NCI-H2196 (cell line): ENCODE data around the gene SMIM17.
"Not testable (repeated sequence)": the region's sequence is repeated elsewhere in the genome, so short reads cannot be mapped to it uniquely, and the experiment has no call there.

ENCODE experiments used
- DNase-seq: peaks from one replicate; lab custom pipeline; 2025; ENCODE audit not compliant: unreplicated experiment; lab: John Stamatoyannopoulos, UW

Gene SMIM17

GRCh38 chr19:56660381-56661107, 17.6 kb downstream of the SMIM17 start:
- no peak for DNase-seq

DNA sequence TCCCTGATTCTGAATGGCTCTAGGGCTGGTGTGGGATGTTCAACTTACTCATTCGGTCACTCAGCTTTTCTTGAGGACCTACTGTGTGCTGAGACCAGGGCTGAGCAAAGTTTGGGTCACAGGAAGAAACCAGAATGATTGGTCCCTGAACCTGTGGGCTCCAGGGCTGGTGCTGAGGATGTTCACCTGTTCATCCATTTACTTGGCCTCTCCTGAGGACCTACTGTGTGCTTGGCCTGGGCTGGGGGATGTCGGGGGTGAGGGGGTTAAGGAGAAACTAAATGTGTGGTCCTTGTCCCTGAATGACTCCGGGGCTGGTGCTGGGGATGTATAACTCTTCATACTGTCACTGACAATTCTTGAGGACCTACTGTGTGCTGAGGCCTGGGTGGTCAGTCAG, 18.3 kb downstream of the SMIM17 start:
- no peak for DNase-seq

DNA sequence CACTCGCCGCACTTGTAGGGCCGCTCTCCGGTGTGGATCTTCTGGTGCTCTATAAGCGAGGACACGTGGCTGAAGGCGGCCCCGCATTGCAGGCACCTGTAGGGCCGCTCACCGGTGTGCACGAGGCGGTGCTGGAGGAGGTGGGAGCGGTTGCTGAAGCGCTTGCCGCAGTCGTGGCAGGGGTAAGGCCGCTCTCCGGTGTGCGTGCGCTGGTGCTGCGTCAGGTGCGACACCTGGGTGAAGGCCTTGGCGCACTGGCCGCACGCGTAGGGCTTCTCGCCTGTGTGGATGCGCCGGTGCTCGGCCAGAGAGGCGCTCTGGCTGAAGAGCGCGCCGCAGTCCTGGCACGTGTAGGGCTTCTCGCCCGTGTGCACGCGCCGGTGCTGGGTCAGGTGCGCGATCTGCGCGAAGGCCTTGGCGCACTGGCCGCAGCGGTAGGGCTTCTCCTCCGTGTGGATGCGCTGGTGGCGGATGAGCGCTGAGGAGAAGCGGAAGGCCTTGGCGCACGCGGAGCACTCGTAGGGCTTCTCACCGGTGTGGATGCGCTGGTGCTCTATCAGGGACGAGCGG, 21.1 kb downstream of the SMIM17 start:
- no peak for DNase-seq

DNA sequence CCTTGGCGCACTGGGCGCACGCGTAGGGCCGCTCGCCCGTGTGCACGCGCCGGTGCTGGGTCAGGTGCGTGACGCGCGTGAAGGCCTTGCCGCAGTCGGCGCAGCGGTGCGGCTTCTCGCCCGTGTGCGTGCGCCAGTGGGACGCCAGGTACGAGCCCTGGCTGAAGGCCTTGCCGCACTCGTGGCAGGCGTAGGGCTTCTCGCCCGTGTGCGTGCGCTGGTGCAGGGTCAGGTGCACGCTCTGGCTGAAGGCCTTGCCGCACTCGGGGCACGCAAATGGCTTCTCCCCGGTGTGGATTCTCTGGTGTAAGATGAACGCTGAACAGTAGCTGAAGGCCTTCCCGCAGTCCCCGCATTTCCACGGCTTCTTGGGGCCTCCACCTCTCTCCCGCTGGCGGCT, 21.6 kb downstream of the SMIM17 start:
- DNase-seq, result no peak

DNA sequence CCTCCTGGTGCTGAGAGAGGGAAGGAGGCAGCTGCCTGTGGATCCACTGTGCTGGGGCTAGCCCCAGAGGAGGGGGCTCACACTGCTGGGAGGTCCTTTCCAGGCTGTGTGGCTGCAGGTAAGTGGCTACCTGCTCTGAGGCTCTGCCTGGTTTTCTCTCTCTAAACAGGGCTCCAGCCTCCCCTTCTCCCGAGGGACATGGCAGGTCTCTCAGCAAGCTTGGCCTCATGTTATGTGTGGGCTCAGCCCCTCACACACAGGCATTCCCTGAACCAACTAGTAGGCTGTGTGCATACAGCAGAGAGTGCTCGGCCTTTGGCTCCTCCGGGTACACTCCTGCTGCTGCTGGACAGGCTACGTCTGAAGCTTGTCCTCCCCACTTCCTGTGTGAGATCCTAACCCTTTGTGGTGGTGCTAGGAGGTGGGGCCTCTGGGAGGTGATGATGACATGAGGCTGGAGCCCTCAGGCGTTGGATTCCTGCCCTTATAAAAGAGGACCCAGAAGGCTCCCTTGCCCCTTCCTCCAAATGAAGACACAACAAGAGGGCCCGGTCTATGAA, 24.4 kb downstream of the SMIM17 start:
- no peak for DNase-seq

GRCh38 chr19:56668676-56669075, 25.7 kb downstream of the SMIM17 start:
- no peak for DNase-seq

GRCh38 chr19:56670401-56670960, 27.5 kb downstream of the SMIM17 start:
- DNase-seq, result no peak

- no peak for DNase-seq
Measured at GRCh38 chr19:56670961-56671612, 28.1 kb downstream of the SMIM17 start.

DNA sequence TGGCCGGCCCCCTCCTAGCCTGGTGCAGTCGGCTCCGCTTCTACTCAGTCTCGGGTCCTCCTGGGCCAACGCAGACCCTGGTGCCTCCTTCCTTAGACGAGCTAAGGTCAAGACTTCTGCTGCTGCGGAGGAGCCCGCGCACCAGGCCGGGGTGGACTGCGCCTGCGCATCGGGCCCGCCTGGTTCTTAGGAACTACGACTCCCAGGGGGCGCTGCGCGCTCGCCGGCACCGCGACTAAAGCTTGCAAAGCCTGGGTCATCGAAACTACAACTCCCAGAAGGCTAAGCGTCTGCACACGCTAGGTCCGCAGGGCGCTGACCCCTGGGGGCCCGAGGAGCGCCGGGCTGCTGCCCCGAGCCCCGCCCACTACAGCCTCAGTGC, 28.6 kb downstream of the SMIM17 start, which contains the start of gene ZNF835:
Gene ZNF835, minus strand, starts transcription at position 145 of the 382 bp plus-strand sequence. CDS start 6,559 bp downstream, outside the sequence.
- DNase-seq, result no peak

GRCh38 chr19:56672610-56673009, 29.7 kb downstream of the SMIM17 start:
- DNase-seq, result not testable (repeated sequence)

- DNase-seq, result no peak
Measured at GRCh38 chr19:56678205-56678604, 35.2 kb downstream of the SMIM17 start.

DNA sequence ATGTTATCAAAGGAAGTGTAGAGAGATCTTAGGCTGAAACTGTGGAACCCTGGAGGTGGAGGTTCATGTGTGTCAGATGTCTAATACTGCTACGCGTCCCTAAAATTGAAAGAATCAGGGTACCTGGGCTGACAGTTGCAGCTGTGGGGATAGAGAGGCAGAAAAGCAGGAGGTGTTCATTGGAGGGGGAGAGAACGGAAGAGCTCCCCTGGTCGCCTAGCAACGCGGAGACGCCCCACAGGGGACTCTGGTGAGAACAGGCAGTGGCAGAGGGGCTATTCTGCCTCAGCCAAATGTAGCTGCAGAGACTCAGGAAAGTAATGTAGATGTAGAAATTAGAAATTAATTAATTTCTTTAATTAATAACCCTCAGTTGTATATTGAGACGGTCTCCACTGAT, 38.7 kb downstream of the SMIM17 start:
- DNase-seq, result no peak

GRCh38 chr19:56683116-56683515, 40.2 kb downstream of the SMIM17 start:
- no peak for DNase-seq

GRCh38 chr19:56687031-56687430, 44.1 kb downstream of the SMIM17 start:
- no peak for DNase-seq

DNA sequence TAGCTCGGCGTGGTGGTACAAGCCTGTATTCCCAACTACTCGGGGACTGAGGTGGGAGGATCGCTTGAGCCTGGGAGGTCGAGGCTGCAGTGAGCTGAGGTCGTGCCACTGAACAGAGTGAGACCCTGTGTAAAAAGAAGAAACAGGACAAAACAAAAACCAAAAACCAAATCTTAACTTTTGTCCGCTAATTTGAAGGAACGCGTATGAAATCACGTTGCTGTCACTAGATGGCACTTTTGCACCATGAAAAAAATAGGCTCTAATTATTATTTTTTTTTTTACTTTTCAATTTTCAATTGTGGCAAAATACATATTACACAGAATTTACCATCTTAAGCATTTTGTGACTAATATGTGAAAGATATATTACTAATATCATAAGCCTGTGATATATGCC, 46.2 kb downstream of the SMIM17 start:
- DNase-seq, result no peak

DNA sequence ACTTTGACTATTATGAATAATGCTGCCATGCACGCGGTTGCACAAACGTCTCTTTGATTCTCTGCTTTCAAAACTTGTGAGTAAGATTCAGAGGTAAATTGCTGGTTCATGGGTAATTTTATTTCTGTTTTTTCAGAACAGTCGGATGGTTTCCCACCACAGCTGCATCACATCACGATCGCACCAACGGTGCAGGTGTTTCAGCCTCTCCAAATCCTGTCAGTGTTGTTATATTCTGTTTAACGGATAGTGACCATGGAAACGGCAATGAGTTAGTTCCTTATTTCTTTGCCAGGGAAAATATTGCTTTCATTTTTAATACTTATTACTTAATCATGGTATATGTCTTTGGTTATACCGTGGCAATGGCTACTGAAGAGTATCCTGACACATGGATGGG, 47.7 kb downstream of the SMIM17 start:
- no peak for DNase-seq

DNA sequence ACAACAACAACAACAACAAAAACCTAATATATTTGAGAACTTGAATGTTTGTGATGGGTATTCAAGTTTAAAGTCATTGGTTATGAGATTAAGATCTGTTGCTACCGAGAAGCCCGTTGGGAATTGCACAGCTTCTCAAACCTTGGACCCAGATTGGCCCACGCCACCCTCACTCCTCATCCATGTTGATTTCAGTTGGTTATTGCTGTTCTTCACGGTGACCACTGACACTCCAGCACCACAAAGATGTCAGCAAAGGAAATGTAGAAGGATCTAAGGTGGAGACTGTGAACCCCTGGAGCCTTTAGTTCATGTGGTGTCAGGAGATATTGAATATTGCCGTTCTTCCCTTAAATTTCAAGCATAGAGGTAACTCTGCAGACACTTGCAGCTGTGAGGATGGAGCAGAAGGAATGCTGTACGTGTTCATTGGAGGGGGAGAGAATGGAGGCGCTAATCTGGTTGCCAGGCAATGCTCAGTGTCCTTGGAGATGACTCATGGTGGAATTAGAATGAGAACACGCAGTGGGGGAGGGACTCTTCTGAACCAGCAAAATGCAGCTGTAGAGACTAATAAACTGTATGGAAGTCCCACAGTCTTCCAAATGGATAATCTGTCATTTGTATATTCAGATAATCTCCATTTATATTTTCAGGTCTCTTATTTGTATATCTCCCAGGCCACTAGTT, 49.4 kb downstream of the SMIM17 start:
- DNase-seq, result no peak

- DNase-seq, result no peak
Measured at GRCh38 chr19:56699552-56699951, 56.6 kb downstream of the SMIM17 start.

- no peak for DNase-seq
Measured at GRCh38 chr19:56701895-56702294, 58.9 kb downstream of the SMIM17 start.

GRCh38 chr19:56705939-56706338, 63.0 kb downstream of the SMIM17 start:
- DNase-seq, result no peak
